ENCODE results near the gene BRAF. TPM values are rescaled to one million over a fixed set of nuclear protein-coding genes. Genes with fewer than 3 reads are reported as not detected.

The BRAF gene
- total RNA-seq, 1 donor from 2014 or later: 26.0 TPM

GRCh38 chr7:140674356-140674800 lies 250.4 kb downstream of the BRAF start:
- peak overlapping the region; percentile 81 for H3K4me3 Mint-ChIP-seq (ENCODE audit: unreplicated experiment)
- Histone ChIP-seq H3K9me3 (ENCODE audit: insufficient read depth, low read depth, low read length) (no peaks in the 10 kb centered on the region), H3K36me3 (ENCODE audit: insufficient read depth, low read length) (no peaks in the 10 kb centered on the region), H3K27me3 (ENCODE audit: insufficient read depth, low read length) (no peaks in the 10 kb centered on the region), H4K20me1 (ENCODE audit: insufficient read depth, low read length) (no peaks in the 10 kb centered on the region), H3K4me1 (ENCODE audit: insufficient read depth, low read length) (peaks cover 8% of the 10 kb centered on the region), H3K27ac (ENCODE audit: low read depth, low read length) (no peak overlapping the region), H3K79me2 (ENCODE audit: insufficient read depth, low read length) (no peaks in the 10 kb centered on the region), H3K4me2 (ENCODE audit: low read length) (no peak overlapping the region), H2AFZ (ENCODE audit: low read depth, low read length) (peak overlapping the region; percentile 99), H3K4me3 (ENCODE audit: insufficient read depth, low read depth, low read length) (no peak overlapping the region), H3K9ac (ENCODE audit: low read length) (no peak overlapping the region)
- H3K27ac Mint-ChIP-seq (ENCODE audit: unreplicated experiment): no peak overlapping the region
- H3K36me3 Mint-ChIP-seq (ENCODE audit: low read depth, unreplicated experiment): peaks cover 18% of the 10 kb centered on the region
- peaks cover 2% of the 10 kb centered on the region for H3K27me3 Mint-ChIP-seq (ENCODE audit: low read depth, unreplicated experiment)
- H3K4me1 Mint-ChIP-seq (ENCODE audit: low read depth, unreplicated experiment): peaks cover 8% of the 10 kb centered on the region
- FAIRE-seq (no peak), DNase-seq (ENCODE audit: low read depth) (no peak)
- no peaks in the 10 kb centered on the region for H3K9me3 Mint-ChIP-seq (ENCODE audit: unreplicated experiment)
- TF ChIP-seq CTCF (IDR thresholded peaks at IDR 0.05; ENCODE audit: insufficient read depth, low read depth, low read length): no peak
- TF ChIP-seq EZH2 (IDR thresholded peaks at IDR 0.05; ENCODE audit: insufficient read depth, low read length): no peak

GRCh38 chr7:140673774-140674155 lies 251.0 kb downstream of the BRAF start:
- peaks cover 2% of the 10 kb centered on the region for H3K27me3 Mint-ChIP-seq (ENCODE audit: low read depth, unreplicated experiment)
- Histone ChIP-seq H2AFZ (ENCODE audit: low read depth, low read length) (peak overlapping the region; percentile 99), H3K27me3 (ENCODE audit: insufficient read depth, low read length) (no peaks in the 10 kb centered on the region), H3K4me3 (ENCODE audit: insufficient read depth, low read depth, low read length) (peak overlapping the region; percentile 66), H3K4me1 (ENCODE audit: insufficient read depth, low read length) (peaks cover 8% of the 10 kb centered on the region), H3K36me3 (ENCODE audit: insufficient read depth, low read length) (no peaks in the 10 kb centered on the region), H3K27ac (ENCODE audit: low read depth, low read length) (no peak overlapping the region), H3K79me2 (ENCODE audit: insufficient read depth, low read length) (no peaks in the 10 kb centered on the region), H3K9me3 (ENCODE audit: insufficient read depth, low read depth, low read length) (no peaks in the 10 kb centered on the region), H4K20me1 (ENCODE audit: insufficient read depth, low read length) (no peaks in the 10 kb centered on the region), H3K9ac (ENCODE audit: low read length) (peak overlapping the region; percentile 77), H3K4me2 (ENCODE audit: low read length) (peak overlapping the region; percentile 98)
- no peaks in the 10 kb centered on the region for H3K9me3 Mint-ChIP-seq (ENCODE audit: unreplicated experiment)
- no peak for DNase-seq (ENCODE audit: low read depth)
- no peak overlapping the region for H3K27ac Mint-ChIP-seq (ENCODE audit: unreplicated experiment)
- FAIRE-seq: no peak
- H3K4me1 Mint-ChIP-seq (ENCODE audit: low read depth, unreplicated experiment): peaks cover 8% of the 10 kb centered on the region
- H3K36me3 Mint-ChIP-seq (ENCODE audit: low read depth, unreplicated experiment): peaks cover 13% of the 10 kb centered on the region
- peak overlapping the region; percentile 81 for H3K4me3 Mint-ChIP-seq (ENCODE audit: unreplicated experiment)
- TF ChIP-seq CTCF (IDR thresholded peaks at IDR 0.05; ENCODE audit: insufficient read depth, low read depth, low read length) (no peak), EZH2 (IDR thresholded peaks at IDR 0.05; ENCODE audit: insufficient read depth, low read length) (no peak)

- H3K9me3 ChIP-seq (ENCODE audit: insufficient read depth, low read depth, low read length): no peaks in the 10 kb centered on the region
- no peak for DNase-seq (ENCODE audit: low read depth)
- H3K27me3 ChIP-seq (ENCODE audit: insufficient read depth, low read length): no peaks in the 10 kb centered on the region
- H3K36me3 ChIP-seq (ENCODE audit: insufficient read depth, low read length): no peaks in the 10 kb centered on the region
- H3K4me1 ChIP-seq (ENCODE audit: insufficient read depth, low read length): peaks cover 8% of the 10 kb centered on the region
- FAIRE-seq: no peak
- peak overlapping the region; percentile 66 for H3K4me3 ChIP-seq (ENCODE audit: insufficient read depth, low read depth, low read length)
- H3K79me2 ChIP-seq (ENCODE audit: insufficient read depth, low read length): no peaks in the 10 kb centered on the region
- peak overlapping the region; percentile 98 for H3K4me2 ChIP-seq (ENCODE audit: low read length)
- no peak overlapping the region for H3K27ac ChIP-seq (ENCODE audit: low read depth, low read length)
- Mint-ChIP-seq H3K4me1 (ENCODE audit: low read depth, unreplicated experiment) (peaks cover 8% of the 10 kb centered on the region), H3K27ac (ENCODE audit: unreplicated experiment) (no peak overlapping the region), H3K4me3 (ENCODE audit: unreplicated experiment) (peak overlapping the region; percentile 81), H3K27me3 (ENCODE audit: low read depth, unreplicated experiment) (peaks cover 2% of the 10 kb centered on the region), H3K36me3 (ENCODE audit: low read depth, unreplicated experiment) (peaks cover 10% of the 10 kb centered on the region), H3K9me3 (ENCODE audit: unreplicated experiment) (no peaks in the 10 kb centered on the region)
- no peak for TF ChIP-seq CTCF (IDR thresholded peaks at IDR 0.05; ENCODE audit: insufficient read depth, low read depth, low read length)
- TF ChIP-seq EZH2 (IDR thresholded peaks at IDR 0.05; ENCODE audit: insufficient read depth, low read length): peak; percentile 2
- H2AFZ ChIP-seq (ENCODE audit: low read depth, low read length): peak overlapping the region; percentile 99
- peak overlapping the region; percentile 77 for H3K9ac ChIP-seq (ENCODE audit: low read length)
- H4K20me1 ChIP-seq (ENCODE audit: insufficient read depth, low read length): no peaks in the 10 kb centered on the region
Observed at GRCh38 chr7:140673063-140673773, 251.5 kb downstream of the BRAF start.

Data from astrocyte (in vitro differentiated cells and primary cell).